Measurements from ENCODE around the gene AKAP7.

- no peak for TF ChIP-seq REST (IDR thresholded peaks at IDR 0.05; ENCODE audit: low read depth)
- TF ChIP-seq, protein P1, sequence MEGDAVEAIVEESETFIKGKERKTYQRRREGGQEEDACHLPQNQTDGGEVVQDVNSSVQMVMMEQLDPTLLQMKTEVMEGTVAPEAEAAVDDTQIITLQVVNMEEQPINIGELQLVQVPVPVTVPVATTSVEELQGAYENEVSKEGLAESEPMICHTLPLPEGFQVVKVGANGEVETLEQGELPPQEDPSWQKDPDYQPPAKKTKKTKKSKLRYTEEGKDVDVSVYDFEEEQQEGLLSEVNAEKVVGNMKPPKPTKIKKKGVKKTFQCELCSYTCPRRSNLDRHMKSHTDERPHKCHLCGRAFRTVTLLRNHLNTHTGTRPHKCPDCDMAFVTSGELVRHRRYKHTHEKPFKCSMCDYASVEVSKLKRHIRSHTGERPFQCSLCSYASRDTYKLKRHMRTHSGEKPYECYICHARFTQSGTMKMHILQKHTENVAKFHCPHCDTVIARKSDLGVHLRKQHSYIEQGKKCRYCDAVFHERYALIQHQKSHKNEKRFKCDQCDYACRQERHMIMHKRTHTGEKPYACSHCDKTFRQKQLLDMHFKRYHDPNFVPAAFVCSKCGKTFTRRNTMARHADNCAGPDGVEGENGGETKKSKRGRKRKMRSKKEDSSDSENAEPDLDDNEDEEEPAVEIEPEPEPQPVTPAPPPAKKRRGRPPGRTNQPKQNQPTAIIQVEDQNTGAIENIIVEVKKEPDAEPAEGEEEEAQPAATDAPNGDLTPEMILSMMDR (IDR thresholded peaks at IDR 0.05 in 2 of 3, conservative IDR thresholded peaks at IDR 0.05 in 1 of 3; ENCODE audit: borderline replicate concordance in 1 of 3, insufficient read depth in 1 of 3, low read depth in 2 of 3, low read length in 2 of 3), result no peak
- no peak for TF ChIP-seq ZNF274 (IDR thresholded peaks at IDR 0.05; ENCODE audit: low read depth, low read length)
- TF ChIP-seq, protein P2, sequence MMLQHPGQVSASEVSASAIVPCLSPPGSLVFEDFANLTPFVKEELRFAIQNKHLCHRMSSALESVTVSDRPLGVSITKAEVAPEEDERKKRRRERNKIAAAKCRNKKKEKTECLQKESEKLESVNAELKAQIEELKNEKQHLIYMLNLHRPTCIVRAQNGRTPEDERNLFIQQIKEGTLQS (IDR thresholded peaks at IDR 0.05), result no peak
- TF ChIP-seq EGR1 (IDR thresholded peaks at IDR 0.05; ENCODE audit: low read depth), result no peak
- no peak for TF ChIP-seq FOSL1 (IDR thresholded peaks at IDR 0.05; ENCODE audit: low read depth)
- TF ChIP-seq POLR2A (IDR thresholded peaks at IDR 0.05; ENCODE audit: borderline replicate concordance, extremely low read depth, insufficient read depth, insufficient read length), result no peak
Measured at GRCh38 chr6:131321589-131321988, 186.3 kb downstream of the AKAP7 start.
